Hepatocyte (in vitro differentiated cells): ENCODE data around the gene MRRF.

ENCODE experiments used
- EZH2 ChIP-seq: fragments of 200-600 bp; sonication (generic); IDR thresholded peaks from 2 replicates; pipeline ENCODE4 v1.6.1; 2016; ENCODE audit warnings: antibody characterized with exemption, mild to moderate bottlenecking, borderline replicate concordance
- EZH2phosphoT487 ChIP-seq: fragments of 200-600 bp; sonication (generic); IDR thresholded peaks from one replicate; pipeline ENCODE4 v1.6.1; 2018; ENCODE audit warnings: antibody characterized with exemption, mild to moderate bottlenecking, low read depth, moderate library complexity; ENCODE audit not compliant: unreplicated experiment, severe bottlenecking
- TF ChIP-seq, protein P1 (sequence below): fragments of 200-600 bp; sonication (generic); IDR thresholded peaks from 2 replicates; pipeline ENCODE4 v1.5.1; 2016; ENCODE audit warnings: antibody characterized with exemption, mild to moderate bottlenecking; ENCODE audit not compliant: poor library complexity

DNA sequence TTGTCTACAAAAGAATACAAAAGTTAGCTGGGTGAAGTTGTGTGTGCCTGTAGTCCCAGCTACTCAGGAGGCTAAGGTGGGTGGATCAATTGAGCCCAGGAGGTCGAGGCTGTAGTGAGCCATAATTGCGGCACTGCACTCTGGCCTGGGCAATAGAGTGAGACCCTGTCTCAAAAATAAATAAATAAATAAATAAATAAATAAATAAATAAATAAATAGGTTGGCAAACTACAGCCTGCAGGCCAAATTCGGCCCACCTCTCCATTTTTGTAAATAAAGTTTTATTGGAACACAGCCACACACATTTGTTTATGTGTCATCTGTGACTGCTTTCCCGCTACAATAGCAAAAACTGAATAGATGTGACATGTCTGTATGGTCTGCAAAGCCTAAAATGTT lies 115.6 kb downstream of the MRRF start:
- TF ChIP-seq EZH2phosphoT487, result no peak
- TF ChIP-seq, protein P1, sequence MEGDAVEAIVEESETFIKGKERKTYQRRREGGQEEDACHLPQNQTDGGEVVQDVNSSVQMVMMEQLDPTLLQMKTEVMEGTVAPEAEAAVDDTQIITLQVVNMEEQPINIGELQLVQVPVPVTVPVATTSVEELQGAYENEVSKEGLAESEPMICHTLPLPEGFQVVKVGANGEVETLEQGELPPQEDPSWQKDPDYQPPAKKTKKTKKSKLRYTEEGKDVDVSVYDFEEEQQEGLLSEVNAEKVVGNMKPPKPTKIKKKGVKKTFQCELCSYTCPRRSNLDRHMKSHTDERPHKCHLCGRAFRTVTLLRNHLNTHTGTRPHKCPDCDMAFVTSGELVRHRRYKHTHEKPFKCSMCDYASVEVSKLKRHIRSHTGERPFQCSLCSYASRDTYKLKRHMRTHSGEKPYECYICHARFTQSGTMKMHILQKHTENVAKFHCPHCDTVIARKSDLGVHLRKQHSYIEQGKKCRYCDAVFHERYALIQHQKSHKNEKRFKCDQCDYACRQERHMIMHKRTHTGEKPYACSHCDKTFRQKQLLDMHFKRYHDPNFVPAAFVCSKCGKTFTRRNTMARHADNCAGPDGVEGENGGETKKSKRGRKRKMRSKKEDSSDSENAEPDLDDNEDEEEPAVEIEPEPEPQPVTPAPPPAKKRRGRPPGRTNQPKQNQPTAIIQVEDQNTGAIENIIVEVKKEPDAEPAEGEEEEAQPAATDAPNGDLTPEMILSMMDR, result no peak
- TF ChIP-seq EZH2, result no peak
